GM12878 (cell line): ENCODE measurements around the gene PIEZO2. TPM values are rescaled to one million over a fixed set of nuclear protein-coding genes. Genes with fewer than 3 reads are reported as not detected.

Source experiments
- ATAC-seq: fragments of 200-7000 bp; cut with Tn5 transposase; 3 replicates; pipeline ENCODE4 v1.9.1; 2020; ENCODE audit warnings: mild to moderate bottlenecking, moderate library complexity
- BruUV-seq: library from RNA; stranded (reverse); fragments of 400-500 nt; replicated peaks from 2 replicates; lab custom pipeline; 2021; lab: Mats Ljungman, UMichigan
- CTCF ChIA-PET: fragments of 300-600 bp; sonication (Branson Sonifier 250); formaldehyde crosslinking; extraction: SDS; loops from one replicate; lab custom pipeline; 2021; ENCODE audit warnings: inconsistent platforms; lab: Yijun Ruan, JAX
- POLR2A ChIA-PET: fragments of 350-600 bp; formaldehyde crosslinking; extraction: SDS; loops from one replicate; lab custom pipeline; 2021; ENCODE audit warnings: inconsistent platforms; lab: Charles Lee
- RAD21 ChIA-PET: fragments of 300-600 bp; sonication (Branson Sonifier 250); formaldehyde crosslinking; loops from one replicate; lab custom pipeline; 2023; ENCODE audit warnings: antibody characterized with exemption; ENCODE audit not compliant: unreplicated experiment; lab: Charles Lee
- SMC1A ChIA-PET: fragments of 300-600 bp; sonication (Branson Sonifier 250); formaldehyde crosslinking; loops from one replicate; lab custom pipeline; 2023; ENCODE audit not compliant: unreplicated experiment, uncharacterized antibody; lab: Charles Lee
- DNase-seq: peaks from one replicate; pipeline ENCODE4 v3.0.0-alpha.2; 2011; ENCODE audit warnings: low read depth, low spot score
- FAIRE-seq: peaks from 3 replicates; lab custom pipeline; 2011; peaks lifted over from hg19 to GRCh38; lab: Jason Lieb, UNC
- H2AFZ ChIP-seq: 2 replicates; pipeline ENCODE4 v1.6.0; 2011; ENCODE audit warnings: low read depth, low read length, control low read depth; ENCODE audit not compliant: control insufficient read depth
- H3K27ac ChIP-seq: 2 replicates; pipeline ENCODE4 v1.5.1; 2011; ENCODE audit warnings: control low read depth; ENCODE audit not compliant: control insufficient read depth, insufficient read depth
- H3K27me3 ChIP-seq, 2 experiments: replicated peaks in 1 of 2; 2 replicates each; pipeline versions ENCODE4 v1.6.0 to v1.6.1; 2011; ENCODE audit warnings: low read length in 1 of 2; ENCODE audit not compliant: control insufficient read depth in 2 of 2, insufficient read depth in 2 of 2
- H3K36me3 ChIP-seq, 2 experiments: 2 replicates each; pipeline ENCODE4 v1.5.1; 2011; ENCODE audit warnings: low read length in 1 of 2; ENCODE audit not compliant: control insufficient read depth in 2 of 2, insufficient read depth in 2 of 2
- H3K4me1 ChIP-seq: 2 replicates; pipeline ENCODE4 v1.6.1; 2011; ENCODE audit warnings: mild to moderate bottlenecking, low read length, moderate library complexity, mixed read lengths; ENCODE audit not compliant: control insufficient read depth, insufficient read depth
- H3K4me2 ChIP-seq: 2 replicates; pipeline ENCODE4 v1.6.0; 2011; ENCODE audit warnings: control low read depth; ENCODE audit not compliant: control insufficient read depth, insufficient read depth
- H3K4me3 ChIP-seq: fragments of 200-600 bp; sonication (generic); 2 replicates; pipeline ENCODE4 v1.5.1; 2016
- H3K79me2 ChIP-seq: 2 replicates; pipeline ENCODE4 v1.6.0; 2011; ENCODE audit warnings: low read length; ENCODE audit not compliant: control insufficient read depth, insufficient read depth
- H3K9ac ChIP-seq: 2 replicates; pipeline ENCODE4 v1.8.0; 2011; ENCODE audit warnings: low read length, control low read depth, mixed read lengths; ENCODE audit not compliant: control insufficient read depth, insufficient read depth
- H3K9me3 ChIP-seq: replicated peaks from 3 replicates; pipeline ENCODE4 v1.5.1; 2011; ENCODE audit warnings: mild to moderate bottlenecking, low read length; ENCODE audit not compliant: control insufficient read depth, insufficient read depth
- H4K20me1 ChIP-seq: 2 replicates; pipeline ENCODE4 v1.6.0; 2011; ENCODE audit not compliant: control insufficient read depth, insufficient read depth
- BCL3 ChIP-seq: IDR thresholded peaks from 2 replicates; pipeline ENCODE4 v1.6.1; 2011; ENCODE audit warnings: borderline replicate concordance, low read depth, mild to moderate bottlenecking, moderate library complexity, low read length; ENCODE audit not compliant: insufficient read depth, poor library complexity, severe bottlenecking
- EGR1 ChIP-seq, 2 experiments: IDR thresholded peaks; 1 replicate in 1 of 2; 2 replicates in 1 of 2; pipeline ENCODE4 v1.6.1; 2011 to 2012; ENCODE audit warnings: low read depth in 2 of 2, low read length in 2 of 2, borderline replicate concordance in 1 of 2, mild to moderate bottlenecking in 1 of 2, moderate library complexity in 1 of 2
- FOS ChIP-seq: IDR thresholded peaks from 3 replicates; pipeline ENCODE4 v1.6.1; 2011; ENCODE audit warnings: borderline replicate concordance; ENCODE audit not compliant: insufficient read length; ENCODE audit errors: extremely low read depth
- HSF1 ChIP-seq: fragments of 150-350 bp; IDR thresholded peaks from 2 replicates; pipeline ENCODE4 v1.6.1; 2014; ENCODE audit warnings: mild to moderate bottlenecking, low read depth, low read length
- PAX8 ChIP-seq: fragments of 450-650 bp; IDR thresholded peaks from 2 replicates; pipeline ENCODE4 v1.6.1; 2017; ENCODE audit warnings: mild to moderate bottlenecking, moderate library complexity
- PKNOX1 ChIP-seq: fragments of 450-650 bp; IDR thresholded peaks from 2 replicates; pipeline ENCODE4 v1.6.1; 2016; ENCODE audit warnings: mild to moderate bottlenecking
- RELB ChIP-seq: fragments of 450-650 bp; IDR thresholded peaks from 2 replicates; pipeline ENCODE4 v1.6.1; 2017; ENCODE audit warnings: low read depth, mild to moderate bottlenecking, moderate library complexity
- TBL1XR1 ChIP-seq: IDR thresholded peaks from 2 replicates; pipeline ENCODE4 v1.6.1; 2012; ENCODE audit warnings: low read depth, low read length, improper control_type of control experiment
- TCF7 ChIP-seq: IDR thresholded peaks from 2 replicates; pipeline ENCODE4 v1.6.1; 2014; ENCODE audit warnings: antibody characterized with exemption, borderline replicate concordance
- ZBTB33 ChIP-seq: fragments of 450-650 bp; IDR thresholded peaks from 2 replicates; pipeline ENCODE4 v1.6.1; 2017; ENCODE audit warnings: mild to moderate bottlenecking
- ZNF592 ChIP-seq: fragments of 450-650 bp; IDR thresholded peaks from 2 replicates; pipeline ENCODE4 v1.6.1; 2017; ENCODE audit warnings: mild to moderate bottlenecking, moderate library complexity
- WGBS: methylation state at CpG from one replicate; pipeline ENCODE4 v1.1.6; 2016; ENCODE audit warnings: low lambda C conversion rate; ENCODE audit not compliant: insufficient replicate concordance, insufficient coverage; ENCODE audit errors: missing lambda C conversion rate; 5-methylcytosine and 5-hydroxymethylcytosine counted together
- in situ Hi-C: fragments of 300-500 bp; cut with MboI; formaldehyde crosslinking; loops from 9 replicates; pipeline ENCODE4 v1.14.3; 2018; ENCODE audit warnings: mixed read lengths
- intact Hi-C: fragments of 100-400 bp; cut with micrococcal nuclease; formaldehyde crosslinking; loops from one replicate; pipeline ENCODE4 v1.14.2; 2022; ENCODE audit not compliant: unreplicated experiment
- polyA plus RNA-seq, 11 experiments: library from polyadenylated mRNA; depleted of rRNA in 4 of 11; unstranded in 6 of 11; stranded (reverse) in 5 of 11; fragments of >200 nt; fragmentation: Nextera tagmentation in 4 of 11; fragmentation: Illumina TruSeq in 1 of 11; extraction: Ambion mirVana in 4 of 11; extraction: Trizol in 1 of 11; gene quantifications; 1 replicate in 1 of 11; 2 replicates in 10 of 11; pipeline versions ENCODE4 v1.2.1 to v1.2.3, GENCODE V29; 2011 to 2016; ENCODE audit warnings: inconsistent platforms in 2 of 11, missing spikeins in 2 of 11, low read depth in 1 of 11
- total RNA-seq, 4 experiments: library from RNA; depleted of rRNA in 3 of 4; stranded (reverse); fragments of >200 nt in 3 of 4; fragmentation: Illumina TruSeq in 1 of 4; extraction: Trizol in 1 of 4; gene quantifications; 2 replicates each; pipeline versions ENCODE4 v1.2.1 to v1.2.3, GENCODE V29; 2013 to 2021

Gene PIEZO2
- total and polyA plus RNA-seq, 10 of the 15 experiments (the other 5 are each of a cell fraction or from before 2014, with no cell fraction given) = 6.7 to 42.3 (median 27.4) TPM

GRCh38 chr18:10707294-10707693 is 442.1 kb downstream of the PIEZO2 start:
- no peak overlapping the region for H3K4me3 ChIP-seq
- H2AFZ ChIP-seq = no peak overlapping the region
- no peak overlapping the region for H3K4me2 ChIP-seq
- WGBS = 24% methylated on average over 6 of the region's 6 CpGs
- no peak overlapping the region for H3K27ac ChIP-seq
- ChIA-PET SMC1A (interaction anchor here (0.7 kb wide), 2 partner anchors 19 to 148 kb away, joined by 3 read pairs; no protein-coding TSS in a partner anchor), RAD21 (no interaction called here), POLR2A (no interaction called here), CTCF (no interaction called here)
- no peaks in the 10 kb centered on the region for H3K79me2 ChIP-seq
- DNase-seq = no peak
- no peaks in the 10 kb centered on the region for H3K4me1 ChIP-seq
- no TSS peak for BruUV-seq
- no peaks in the 10 kb centered on the region for H3K9me3 ChIP-seq
- peak; percentile 55 for ATAC-seq
- intact Hi-C loops (no loop called here), in situ Hi-C loops (no loop called here)
- peaks cover 0 to 12% of the 10 kb centered on the region in 2 experiments; a peak in 1 of 4 replicates for H3K36me3 ChIP-seq
- FAIRE-seq = no peak
- no peaks in the 10 kb centered on the region for H3K27me3 ChIP-seq
- no peaks in the 10 kb centered on the region for H4K20me1 ChIP-seq
- H3K9ac ChIP-seq = no peak overlapping the region
- TF ChIP-seq ZNF592 = no peak
- no peak for TF ChIP-seq HSF1
- TF ChIP-seq RELB = no peak
- TF ChIP-seq PAX8 = no peak
- no peak for TF ChIP-seq EGR1 (IDR thresholded peaks at IDR 0.05; ENCODE audit: borderline replicate concordance in 1 of 2, low read depth in 2 of 2, low read length in 2 of 2)
- TF ChIP-seq TCF7 = no peak
- no peak for TF ChIP-seq ZBTB33
- TF ChIP-seq BCL3 = no peak
- no peak for TF ChIP-seq FOS
- TF ChIP-seq TBL1XR1 = no peak
- no peak for TF ChIP-seq PKNOX1
